Measurements from ENCODE around the gene DAPK1.

DNA sequence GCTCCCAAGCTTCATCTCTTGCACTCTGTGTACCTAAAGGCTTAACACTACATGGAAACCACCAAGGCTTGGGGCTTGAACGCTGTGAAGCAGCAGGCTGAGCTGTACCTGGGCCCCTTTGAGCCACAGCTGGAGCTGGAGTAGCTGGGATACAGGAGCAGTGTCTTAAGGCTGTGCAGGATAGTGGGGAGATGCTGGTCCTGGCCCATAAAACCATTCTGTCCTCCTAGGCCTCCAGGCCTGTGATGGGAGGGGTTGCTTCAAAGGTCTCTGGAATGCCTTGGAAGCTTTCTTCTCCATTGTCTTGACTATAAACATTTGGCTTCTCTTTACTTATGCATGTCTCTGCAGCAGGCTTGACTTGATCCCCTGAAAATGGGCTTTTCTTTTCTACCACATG is 42.3 kb upstream of the DAPK1 start:
- TF ChIP-seq, protein P1, sequence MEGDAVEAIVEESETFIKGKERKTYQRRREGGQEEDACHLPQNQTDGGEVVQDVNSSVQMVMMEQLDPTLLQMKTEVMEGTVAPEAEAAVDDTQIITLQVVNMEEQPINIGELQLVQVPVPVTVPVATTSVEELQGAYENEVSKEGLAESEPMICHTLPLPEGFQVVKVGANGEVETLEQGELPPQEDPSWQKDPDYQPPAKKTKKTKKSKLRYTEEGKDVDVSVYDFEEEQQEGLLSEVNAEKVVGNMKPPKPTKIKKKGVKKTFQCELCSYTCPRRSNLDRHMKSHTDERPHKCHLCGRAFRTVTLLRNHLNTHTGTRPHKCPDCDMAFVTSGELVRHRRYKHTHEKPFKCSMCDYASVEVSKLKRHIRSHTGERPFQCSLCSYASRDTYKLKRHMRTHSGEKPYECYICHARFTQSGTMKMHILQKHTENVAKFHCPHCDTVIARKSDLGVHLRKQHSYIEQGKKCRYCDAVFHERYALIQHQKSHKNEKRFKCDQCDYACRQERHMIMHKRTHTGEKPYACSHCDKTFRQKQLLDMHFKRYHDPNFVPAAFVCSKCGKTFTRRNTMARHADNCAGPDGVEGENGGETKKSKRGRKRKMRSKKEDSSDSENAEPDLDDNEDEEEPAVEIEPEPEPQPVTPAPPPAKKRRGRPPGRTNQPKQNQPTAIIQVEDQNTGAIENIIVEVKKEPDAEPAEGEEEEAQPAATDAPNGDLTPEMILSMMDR (IDR thresholded peaks at IDR 0.05) = no peak
- TF ChIP-seq POLR2A (IDR thresholded peaks at IDR 0.05) = no peak

Measured in vagina (tissue), 2 donors.